Gastrocnemius medialis (tissue), 4 donors: ENCODE data around the gene SND1.

Source experiments
- CTCF ChIP-seq, 5 experiments: fragments of 450-650 bp in 3 of 5; fragments of 200-600 bp in 2 of 5; sonication (generic) in 2 of 5; IDR thresholded peaks in 4 of 5; conservative IDR thresholded peaks in 1 of 5; 1 replicate in 4 of 5; 2 replicates in 1 of 5; pipeline ENCODE4 v1.5.1; 2016 to 2019; ENCODE audit warnings: antibody characterized with exemption in 5 of 5, mild to moderate bottlenecking in 3 of 5, moderate library complexity in 3 of 5
- POLR2A ChIP-seq, 2 donors: fragments of 450-650 bp; IDR thresholded peaks; one replicate each; pipeline ENCODE4 v1.6.1; 2017; ENCODE audit warnings: antibody characterized with exemption in 2 of 2, mild to moderate bottlenecking in 2 of 2, moderate library complexity in 2 of 2

- TF ChIP-seq CTCF (IDR thresholded peaks at IDR 0.05 in 4 of 5, conservative IDR thresholded peaks at IDR 0.05 in 1 of 5) (no peak), POLR2A (IDR thresholded peaks at IDR 0.05) (no peak)
Observed at GRCh38 chr7:127824682-127825081, 172.7 kb downstream of the SND1 start.
